ENCODE results near the gene PTGS2. TPM values are rescaled to one million over a fixed set of nuclear protein-coding genes. Genes with fewer than 3 reads are reported as not detected.

The PTGS2 gene
- total RNA-seq, 1 experiment from 2014 or later = 0.37 TPM

- Mint-ChIP-seq H3K9me3 (no peaks in the 10 kb centered on the region), H3K4me1 (no peaks in the 10 kb centered on the region), H3K4me3 (no peak overlapping the region), H3K27me3 (ENCODE audit: low read depth) (no peaks in the 10 kb centered on the region), H3K27ac (no peak overlapping the region), H3K36me3 (ENCODE audit: insufficient read depth in 1 of 3, low read depth in 3 of 3) (no peaks in the 10 kb centered on the region)
- Histone ChIP-seq H3K9ac (ENCODE audit: extremely low read depth, insufficient read length, low read length) (no peak overlapping the region), H3K27ac (ENCODE audit: insufficient read length, low read depth, low read length) (no peak overlapping the region), H2BK15ac (ENCODE audit: low read depth, low read length) (no peak overlapping the region), H3K23ac (ENCODE audit: insufficient read length, low read depth, low read length) (no peak overlapping the region), H3K14ac (ENCODE audit: insufficient read depth, low read length) (no peak overlapping the region), H2BK20ac (ENCODE audit: low read depth, low read length, poor library complexity, severe bottlenecking) (no peak overlapping the region), H3K4ac (ENCODE audit: low read depth, low read length) (no peak overlapping the region), H3K79me2 (ENCODE audit: insufficient read depth, low read length) (no peaks in the 10 kb centered on the region), H3K56ac (ENCODE audit: insufficient read length, low read depth, low read length) (no peak overlapping the region), H4K5ac (ENCODE audit: insufficient read length, low read depth, low read length) (no peak overlapping the region), H3K23me2 (ENCODE audit: insufficient read length, low read depth, low read length, poor library complexity, severe bottlenecking) (no peaks in the 10 kb centered on the region), H2BK120ac (ENCODE audit: low read depth, low read length, poor library complexity, severe bottlenecking) (no peak overlapping the region), H3K27me3 (ENCODE audit: insufficient read depth, low read length) (no peaks in the 10 kb centered on the region), H2AK5ac (ENCODE audit: insufficient read length, low read length) (no peak overlapping the region), H2BK5ac (ENCODE audit: insufficient read length, low read length) (no peak overlapping the region), H2AFZ (ENCODE audit: low read length) (no peak overlapping the region), H2BK12ac (ENCODE audit: insufficient read length, low read depth, low read length) (no peak overlapping the region), H3T11ph (ENCODE audit: low read length) (no peak overlapping the region), H4K20me1 (ENCODE audit: control insufficient read depth, insufficient read depth, insufficient read length) (no peaks in the 10 kb centered on the region), H3K18ac (ENCODE audit: insufficient read length, low read depth, low read length) (no peak overlapping the region), H4K8ac (replicated peaks; ENCODE audit: insufficient read length, low read depth, low read length) (no peak overlapping the region), H3K79me1 (ENCODE audit: insufficient read depth, low read depth, low read length, poor library complexity, severe bottlenecking) (no peaks in the 10 kb centered on the region), H3K4me2 (ENCODE audit: insufficient read depth, insufficient read length, low read length) (no peak overlapping the region), H4K91ac (ENCODE audit: insufficient read length, low read depth, low read length) (no peak overlapping the region), H3K9me3 (ENCODE audit: control insufficient read depth, low read depth, low read length) (no peaks in the 10 kb centered on the region), H3K4me1 (ENCODE audit: insufficient read depth, low read length) (no peaks in the 10 kb centered on the region)
- no CpG with 5 or more reads among the region's 2 CpGs for WGBS (ENCODE audit: extremely low coverage, insufficient read length, low lambda C conversion rate)
- TF ChIP-seq, protein P1, sequence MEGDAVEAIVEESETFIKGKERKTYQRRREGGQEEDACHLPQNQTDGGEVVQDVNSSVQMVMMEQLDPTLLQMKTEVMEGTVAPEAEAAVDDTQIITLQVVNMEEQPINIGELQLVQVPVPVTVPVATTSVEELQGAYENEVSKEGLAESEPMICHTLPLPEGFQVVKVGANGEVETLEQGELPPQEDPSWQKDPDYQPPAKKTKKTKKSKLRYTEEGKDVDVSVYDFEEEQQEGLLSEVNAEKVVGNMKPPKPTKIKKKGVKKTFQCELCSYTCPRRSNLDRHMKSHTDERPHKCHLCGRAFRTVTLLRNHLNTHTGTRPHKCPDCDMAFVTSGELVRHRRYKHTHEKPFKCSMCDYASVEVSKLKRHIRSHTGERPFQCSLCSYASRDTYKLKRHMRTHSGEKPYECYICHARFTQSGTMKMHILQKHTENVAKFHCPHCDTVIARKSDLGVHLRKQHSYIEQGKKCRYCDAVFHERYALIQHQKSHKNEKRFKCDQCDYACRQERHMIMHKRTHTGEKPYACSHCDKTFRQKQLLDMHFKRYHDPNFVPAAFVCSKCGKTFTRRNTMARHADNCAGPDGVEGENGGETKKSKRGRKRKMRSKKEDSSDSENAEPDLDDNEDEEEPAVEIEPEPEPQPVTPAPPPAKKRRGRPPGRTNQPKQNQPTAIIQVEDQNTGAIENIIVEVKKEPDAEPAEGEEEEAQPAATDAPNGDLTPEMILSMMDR (conservative IDR thresholded peaks at IDR 0.05) = no peak
- DNase-seq = no peak
Measured at GRCh38 chr1:186699519-186699918, 19.3 kb upstream of the PTGS2 start.
